IMR-90 (cell line): Measurements from ENCODE around the gene PHC2.

Experiments
- BHLHE40 ChIP-seq: fragments of 150-350 bp; IDR thresholded peaks from 2 replicates; pipeline ENCODE4 v1.6.1; 2016; ENCODE audit warnings: mild to moderate bottlenecking, low read depth, low read length
- CEBPB ChIP-seq: IDR thresholded peaks from 2 replicates; pipeline ENCODE4 v1.6.1; 2012; ENCODE audit warnings: low read depth, low read length, improper control_type of control experiment
- CHD1 ChIP-seq: IDR thresholded peaks from 2 replicates; pipeline ENCODE4 v1.6.1; 2012; ENCODE audit warnings: low read depth, low read length, improper control_type of control experiment
- CTCF ChIP-seq: conservative IDR thresholded peaks from 2 replicates; pipeline ENCODE4 v1.5.1; 2012; ENCODE audit warnings: mild to moderate bottlenecking, low read depth, low read length, improper control_type of control experiment
- FOS ChIP-seq: fragments of 150-350 bp; IDR thresholded peaks from 2 replicates; pipeline ENCODE4 v1.6.1; 2016; ENCODE audit warnings: low read depth, low read length
- MAFK ChIP-seq: IDR thresholded peaks from 2 replicates; pipeline ENCODE4 v1.6.1; 2012; ENCODE audit warnings: low read depth, low read length, improper control_type of control experiment
- MAZ ChIP-seq: IDR thresholded peaks from 2 replicates; pipeline ENCODE4 v1.6.1; 2012; ENCODE audit warnings: low read depth, mild to moderate bottlenecking, low read length, improper control_type of control experiment, moderate library complexity, borderline replicate concordance
- NFE2L2 ChIP-seq: fragments of 150-350 bp; IDR thresholded peaks from 2 replicates; pipeline ENCODE4 v1.6.1; 2016; ENCODE audit warnings: low read depth, mild to moderate bottlenecking, low read length
- POLR2A ChIP-seq: IDR thresholded peaks from 2 replicates; pipeline ENCODE4 v1.6.1; 2012; ENCODE audit warnings: mild to moderate bottlenecking, low read depth, low read length
- RAD21 ChIP-seq: IDR thresholded peaks from 2 replicates; pipeline ENCODE4 v1.6.1; 2012; ENCODE audit warnings: low read length, improper control_type of control experiment
- RFX5 ChIP-seq: IDR thresholded peaks from 2 replicates; pipeline ENCODE4 v1.8.0; 2012; ENCODE audit warnings: low read depth, mild to moderate bottlenecking, low read length, moderate library complexity
- SMC3 ChIP-seq: fragments of 150-350 bp; IDR thresholded peaks from 2 replicates; pipeline ENCODE4 v1.6.1; 2016; ENCODE audit warnings: low read depth, mild to moderate bottlenecking, antibody characterized with exemption, low read length, moderate library complexity
- USF2 ChIP-seq: fragments of 150-350 bp; IDR thresholded peaks from 2 replicates; pipeline ENCODE4 v1.6.1; 2017; ENCODE audit warnings: mild to moderate bottlenecking, antibody characterized with exemption, low read length, low read depth

GRCh38 chr1:33365560-33365997, 65.3 kb downstream of the PHC2 start:
- TF ChIP-seq CTCF (no peak), SMC3 (no peak), RAD21 (no peak), FOS (no peak), CEBPB (no peak), POLR2A (no peak), MAZ (peak; percentile 12; the same call in 1 of the 2 replicates), MAFK (no peak), BHLHE40 (peak; percentile 19; the same call in 1 of the 2 replicates), RFX5 (no peak), CHD1 (no peak), NFE2L2 (no peak), USF2 (peak; percentile 58; the same call in 1 of the 2 replicates)
